Neural cell (in vitro differentiated cells): Measurements from ENCODE around the gene SVOPL.

Experiments used
- EP300 ChIP-seq: fragments of 450-650 bp; conservative IDR thresholded peaks from 2 replicates; pipeline ENCODE4 v1.6.1; 2014; ENCODE audit warnings: antibody characterized with exemption, mild to moderate bottlenecking, moderate library complexity; ENCODE audit not compliant: poor library complexity, severe bottlenecking
- EZH2 ChIP-seq: fragments of 200-600, 300-800 bp; shearing (Covaris generic), sonication (generic); IDR thresholded peaks from 2 replicates; pipeline ENCODE4 v1.6.1; 2014; ENCODE audit warnings: antibody characterized with exemption, low read length, borderline replicate concordance, mild to moderate bottlenecking; ENCODE audit not compliant: insufficient read depth, poor library complexity, severe bottlenecking
- MXI1 ChIP-seq: fragments of 450-650 bp; conservative IDR thresholded peaks from 2 replicates; pipeline ENCODE4 v1.6.1; 2014; ENCODE audit warnings: antibody characterized with exemption, mild to moderate bottlenecking; ENCODE audit not compliant: poor library complexity, severe bottlenecking
- POLR2AphosphoS5 ChIP-seq: IDR thresholded peaks from 2 replicates; pipeline ENCODE4 v1.6.1; 2012
- RAD21 ChIP-seq: fragments of 450-650 bp; conservative IDR thresholded peaks from 2 replicates; pipeline ENCODE4 v1.6.1; 2014; ENCODE audit warnings: antibody characterized with exemption, mild to moderate bottlenecking, moderate library complexity
- REST ChIP-seq: IDR thresholded peaks from 2 replicates; pipeline ENCODE4 v1.6.1; 2012; ENCODE audit warnings: borderline replicate concordance
- SMC3 ChIP-seq: fragments of 450-650 bp; conservative IDR thresholded peaks from 2 replicates; pipeline ENCODE4 v1.6.1; 2014; ENCODE audit warnings: antibody characterized with exemption, mild to moderate bottlenecking, moderate library complexity; ENCODE audit not compliant: poor library complexity
- TAF1 ChIP-seq: IDR thresholded peaks from 2 replicates; pipeline ENCODE4 v1.6.1; 2012; ENCODE audit warnings: low read depth
- TF ChIP-seq, protein P1 (sequence below): fragments of 450-650 bp; IDR thresholded peaks from 2 replicates; pipeline ENCODE4 v1.5.1; 2014; ENCODE audit warnings: antibody characterized with exemption, mild to moderate bottlenecking, moderate library complexity; ENCODE audit not compliant: poor library complexity, severe bottlenecking

- TF ChIP-seq, protein P1, sequence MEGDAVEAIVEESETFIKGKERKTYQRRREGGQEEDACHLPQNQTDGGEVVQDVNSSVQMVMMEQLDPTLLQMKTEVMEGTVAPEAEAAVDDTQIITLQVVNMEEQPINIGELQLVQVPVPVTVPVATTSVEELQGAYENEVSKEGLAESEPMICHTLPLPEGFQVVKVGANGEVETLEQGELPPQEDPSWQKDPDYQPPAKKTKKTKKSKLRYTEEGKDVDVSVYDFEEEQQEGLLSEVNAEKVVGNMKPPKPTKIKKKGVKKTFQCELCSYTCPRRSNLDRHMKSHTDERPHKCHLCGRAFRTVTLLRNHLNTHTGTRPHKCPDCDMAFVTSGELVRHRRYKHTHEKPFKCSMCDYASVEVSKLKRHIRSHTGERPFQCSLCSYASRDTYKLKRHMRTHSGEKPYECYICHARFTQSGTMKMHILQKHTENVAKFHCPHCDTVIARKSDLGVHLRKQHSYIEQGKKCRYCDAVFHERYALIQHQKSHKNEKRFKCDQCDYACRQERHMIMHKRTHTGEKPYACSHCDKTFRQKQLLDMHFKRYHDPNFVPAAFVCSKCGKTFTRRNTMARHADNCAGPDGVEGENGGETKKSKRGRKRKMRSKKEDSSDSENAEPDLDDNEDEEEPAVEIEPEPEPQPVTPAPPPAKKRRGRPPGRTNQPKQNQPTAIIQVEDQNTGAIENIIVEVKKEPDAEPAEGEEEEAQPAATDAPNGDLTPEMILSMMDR: no peak
- TF ChIP-seq RAD21 (no peak), POLR2AphosphoS5 (no peak), REST (no peak), EZH2 (no peak), MXI1 (no peak), SMC3 (no peak), TAF1 (no peak), EP300 (no peak)
Measured at GRCh38 chr7:138579671-138580070, 121.5 kb downstream of the SVOPL start.
